ENCODE results near the gene TIMM10B.

DNA sequence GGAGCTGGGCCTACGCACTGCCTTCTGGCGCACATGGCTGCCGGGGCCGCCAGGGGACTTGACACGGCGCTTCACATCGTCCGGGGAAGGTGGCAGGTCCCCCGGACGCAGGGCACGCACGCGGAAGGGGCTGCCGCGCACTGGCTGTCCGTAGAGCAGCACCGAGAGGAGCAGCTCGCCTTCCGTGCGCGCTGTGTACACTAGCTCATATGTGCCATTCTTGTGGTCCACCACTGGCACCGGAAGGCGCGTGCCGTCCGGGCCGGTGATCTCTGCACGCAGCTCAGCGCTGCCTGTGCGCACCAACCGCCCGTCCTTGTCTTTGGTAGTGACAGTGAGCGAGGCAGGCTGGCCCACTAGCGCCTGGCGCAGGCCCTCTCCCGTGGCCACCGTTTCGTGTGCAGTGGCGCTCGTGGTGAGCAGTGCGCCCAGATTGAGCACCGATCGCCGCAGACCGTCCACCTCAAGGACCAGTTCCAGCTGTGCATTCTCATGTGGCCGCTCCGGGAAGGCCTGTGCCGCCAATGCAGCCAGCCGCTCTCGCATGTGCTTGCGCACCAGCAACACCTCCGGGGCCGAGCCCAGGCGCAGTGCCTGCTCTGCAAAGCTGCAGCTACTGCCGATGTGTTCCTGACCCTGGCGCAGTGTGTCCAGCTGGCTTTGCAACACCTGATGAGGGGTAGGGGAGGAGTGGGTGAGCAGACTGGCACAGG lies 24.8 kb upstream of the TIMM10B start:
- no peak for TF ChIP-seq POLR2A (IDR thresholded peaks at IDR 0.05)
- TF ChIP-seq, protein P1, sequence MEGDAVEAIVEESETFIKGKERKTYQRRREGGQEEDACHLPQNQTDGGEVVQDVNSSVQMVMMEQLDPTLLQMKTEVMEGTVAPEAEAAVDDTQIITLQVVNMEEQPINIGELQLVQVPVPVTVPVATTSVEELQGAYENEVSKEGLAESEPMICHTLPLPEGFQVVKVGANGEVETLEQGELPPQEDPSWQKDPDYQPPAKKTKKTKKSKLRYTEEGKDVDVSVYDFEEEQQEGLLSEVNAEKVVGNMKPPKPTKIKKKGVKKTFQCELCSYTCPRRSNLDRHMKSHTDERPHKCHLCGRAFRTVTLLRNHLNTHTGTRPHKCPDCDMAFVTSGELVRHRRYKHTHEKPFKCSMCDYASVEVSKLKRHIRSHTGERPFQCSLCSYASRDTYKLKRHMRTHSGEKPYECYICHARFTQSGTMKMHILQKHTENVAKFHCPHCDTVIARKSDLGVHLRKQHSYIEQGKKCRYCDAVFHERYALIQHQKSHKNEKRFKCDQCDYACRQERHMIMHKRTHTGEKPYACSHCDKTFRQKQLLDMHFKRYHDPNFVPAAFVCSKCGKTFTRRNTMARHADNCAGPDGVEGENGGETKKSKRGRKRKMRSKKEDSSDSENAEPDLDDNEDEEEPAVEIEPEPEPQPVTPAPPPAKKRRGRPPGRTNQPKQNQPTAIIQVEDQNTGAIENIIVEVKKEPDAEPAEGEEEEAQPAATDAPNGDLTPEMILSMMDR (IDR thresholded peaks at IDR 0.05) = no peak

All from heart left ventricle (tissue), 13 donors.